Stimulated activated CD8-positive, alpha-beta memory T cell treated with anti-CD3 and anti-CD28 coated beads, Interleukin-7, amount 100 ng/mL, for 4 hours (primary cell): Measurements from ENCODE around the gene PALLD.

Experiments
- DNase-seq, 2 donors: peaks; one replicate each; pipeline ENCODE4 v3.0.0-alpha.2; 2020; ENCODE audit warnings: low read depth in 2 of 2

PALLD gene

DNA sequence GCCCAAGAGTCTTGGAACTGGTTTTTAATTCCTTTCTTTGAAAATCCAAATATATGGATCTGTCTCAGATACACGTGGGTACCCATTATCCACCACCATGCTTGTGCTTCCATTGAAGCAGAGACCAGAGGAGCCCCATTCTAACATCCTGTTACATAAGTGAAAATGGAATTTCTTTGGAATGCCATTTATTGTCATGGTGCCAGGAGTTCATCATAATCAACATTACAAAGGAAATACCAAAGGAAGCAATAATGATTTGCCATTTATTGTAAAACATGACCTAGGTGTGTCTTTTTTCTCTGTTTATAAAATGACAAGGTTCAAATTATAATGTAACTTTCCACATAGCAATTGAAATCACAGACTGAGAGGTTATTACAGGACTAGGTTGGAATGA, 61.7 kb downstream of the PALLD start:
- DNase-seq = no peak

- DNase-seq = no peak
Observed at GRCh38 chr4:168560184-168561180, 63.6 kb downstream of the PALLD start.

GRCh38 chr4:168562041-168562571, 65.3 kb downstream of the PALLD start:
- DNase-seq = no peak

DNA sequence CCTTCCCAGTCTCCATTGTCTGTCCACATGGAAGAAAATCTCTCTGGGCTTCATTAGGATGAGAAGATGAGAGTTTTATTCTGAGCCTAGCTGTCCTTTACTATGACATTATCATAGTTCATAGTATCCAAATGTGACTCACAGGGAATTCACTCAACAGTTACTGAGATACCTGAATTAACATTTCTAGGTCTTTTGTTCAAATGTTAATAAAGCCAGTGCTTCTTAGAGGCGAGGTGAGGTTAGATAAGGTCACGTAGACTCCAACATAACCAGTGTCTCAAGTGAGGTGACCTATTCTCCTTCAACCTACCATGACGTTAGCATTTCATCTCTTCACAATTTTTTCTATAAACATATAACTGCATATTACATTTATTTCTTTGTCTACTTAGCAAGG, 67.2 kb downstream of the PALLD start:
- no peak for DNase-seq

DNA sequence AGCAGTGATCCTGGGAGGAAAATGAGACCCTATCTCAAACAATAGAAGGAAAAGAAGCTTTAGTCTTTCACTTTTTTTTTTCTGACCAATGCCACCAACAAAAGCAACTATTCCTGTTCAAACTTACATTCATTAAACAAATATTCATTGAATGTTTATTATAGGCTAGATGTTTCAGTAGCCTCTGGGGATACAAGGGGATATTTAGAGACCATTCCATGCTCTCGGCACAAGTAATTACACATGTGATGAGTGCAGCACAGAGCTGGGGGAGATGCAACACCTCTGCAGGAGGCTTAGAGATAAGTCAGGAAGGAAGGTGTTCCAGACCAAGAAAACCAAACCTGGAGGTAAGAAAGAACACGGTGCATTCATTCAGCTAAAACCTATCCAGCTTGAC, 68.3 kb downstream of the PALLD start:
- no peak for DNase-seq

DNA sequence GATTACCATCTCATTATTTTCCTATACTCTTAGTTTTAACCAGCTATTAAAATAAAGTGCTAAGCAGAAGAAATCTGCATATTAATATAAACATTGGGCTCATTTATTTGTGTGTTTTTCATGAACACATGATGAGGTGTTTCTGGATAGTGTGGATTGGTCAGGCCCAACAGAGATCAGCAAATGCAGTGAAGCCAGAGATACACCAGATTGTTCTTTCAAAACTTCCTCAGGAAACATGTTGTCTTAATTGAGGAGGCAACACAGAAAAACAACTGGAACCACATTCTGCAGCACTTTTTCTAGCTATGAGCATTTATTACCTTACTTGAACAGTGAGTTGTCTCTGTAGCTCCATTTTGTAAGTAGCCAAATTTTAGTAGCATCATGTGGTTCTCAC, 69.9 kb downstream of the PALLD start:
- DNase-seq = no peak

DNA sequence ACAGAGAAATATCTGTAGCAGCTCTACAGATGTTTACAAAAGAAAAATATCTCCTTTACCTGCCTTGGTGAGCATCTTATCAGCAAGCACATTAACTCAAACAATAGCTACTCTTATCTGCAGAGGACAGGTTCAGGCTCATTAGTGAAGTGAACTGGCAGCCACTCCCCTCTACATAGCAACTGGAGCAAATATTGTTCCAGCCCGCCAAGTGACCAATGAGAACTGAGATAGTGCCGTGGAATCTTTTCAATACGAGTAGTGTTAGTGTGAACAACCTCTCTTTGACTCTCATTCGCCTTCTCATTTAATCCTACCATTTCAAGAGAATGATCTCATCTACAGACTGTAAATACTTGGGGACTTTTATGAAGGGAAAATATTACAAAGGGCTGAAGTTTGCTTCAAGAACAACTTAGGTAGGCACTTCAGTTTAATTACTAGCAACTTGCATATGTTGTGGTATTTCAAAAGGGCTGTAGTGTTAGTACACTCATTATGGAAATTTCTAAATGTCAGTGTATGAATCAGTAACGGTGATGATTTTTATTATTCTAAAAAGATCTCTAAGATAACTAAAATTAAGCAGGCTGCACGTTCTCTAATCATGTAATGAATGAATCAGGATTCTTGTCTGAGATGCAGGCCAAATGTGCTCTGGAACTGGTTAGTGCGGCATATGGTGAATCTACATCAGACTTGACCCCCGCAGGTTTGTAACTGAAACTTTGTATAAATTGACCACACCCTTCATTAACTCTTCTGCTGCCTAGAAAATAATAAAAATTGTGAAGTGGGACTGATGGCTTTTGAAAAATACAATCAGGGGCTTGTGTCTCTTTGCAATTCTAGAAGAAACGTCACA, 72.4 kb downstream of the PALLD start:
- DNase-seq = no peak

- DNase-seq = no peak
Observed at GRCh38 chr4:168569931-168570276, 73.1 kb downstream of the PALLD start.

DNA sequence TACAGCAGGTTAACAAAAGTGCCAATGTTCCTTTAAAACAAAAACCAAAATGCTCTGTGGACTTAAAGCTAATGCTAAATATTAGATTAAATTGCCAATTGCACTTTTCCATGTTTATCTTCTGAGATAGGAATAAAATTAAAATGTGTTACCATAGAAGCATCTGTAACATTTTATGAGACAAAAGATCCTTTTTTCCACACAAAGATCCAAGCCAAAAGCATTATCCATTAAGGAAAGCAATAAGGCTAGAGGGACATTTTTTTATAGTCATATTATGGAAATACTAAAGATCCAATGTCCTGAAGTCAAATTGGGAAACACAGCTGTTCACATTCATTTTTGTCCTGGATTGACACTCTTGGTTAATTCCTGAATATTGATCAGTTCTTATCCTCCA, 73.6 kb downstream of the PALLD start:
- DNase-seq = no peak

GRCh38 chr4:168572002-168572401, 75.2 kb downstream of the PALLD start:
- DNase-seq = no peak

DNA sequence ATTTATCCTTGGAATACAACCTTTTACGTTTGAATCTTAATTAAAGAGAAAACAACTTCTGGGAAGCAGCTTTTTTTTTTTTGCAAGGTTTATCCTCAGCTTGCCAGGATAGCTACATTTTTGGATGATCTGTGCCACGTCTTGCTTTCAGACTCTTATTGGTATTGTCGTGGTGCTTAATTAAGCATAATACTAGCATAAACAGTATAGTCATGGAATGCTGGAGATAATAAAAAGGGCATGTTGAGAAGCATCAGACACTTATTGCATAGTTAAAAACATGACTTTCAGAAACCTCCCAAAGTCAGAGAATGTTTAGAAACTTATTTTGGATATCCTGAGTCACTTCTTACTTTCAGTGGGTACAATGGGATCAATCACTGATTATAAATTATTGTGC, 77.0 kb downstream of the PALLD start:
- no peak for DNase-seq

DNA sequence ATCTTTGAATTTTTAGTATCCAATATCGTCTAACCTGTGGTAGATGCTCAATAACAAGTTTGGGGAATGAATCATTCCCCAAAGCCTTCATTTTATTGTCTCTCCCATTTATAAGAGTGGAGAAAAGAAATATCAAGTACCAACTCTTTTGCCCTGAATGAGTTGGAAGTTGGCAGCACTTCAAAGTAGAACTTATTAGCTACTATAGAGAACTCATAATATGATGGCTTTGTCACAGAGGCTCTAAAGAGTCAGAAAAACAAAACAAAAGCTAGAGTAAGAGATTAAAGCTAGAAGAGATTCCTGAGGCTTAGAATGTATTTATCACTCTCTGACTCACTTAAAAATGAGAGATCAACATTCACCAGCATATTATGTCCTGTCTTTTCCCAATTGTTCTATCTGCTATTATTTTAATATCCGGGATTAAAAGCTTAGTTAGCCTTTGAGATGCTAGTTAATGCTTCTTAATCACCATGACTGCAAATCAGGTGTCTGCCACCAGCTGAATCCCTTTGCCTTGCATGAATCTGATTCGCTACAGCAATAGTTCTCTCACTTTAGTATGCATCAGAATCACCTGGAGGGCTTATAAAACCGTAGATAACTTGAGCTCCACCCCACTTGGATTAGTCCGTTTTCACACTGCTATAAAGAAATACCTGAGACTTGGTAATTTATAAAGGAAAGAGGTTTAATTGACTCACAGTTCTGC, 77.9 kb downstream of the PALLD start:
- DNase-seq = no peak

- no peak for DNase-seq
Observed at GRCh38 chr4:168575473-168575872, 78.6 kb downstream of the PALLD start.

DNA sequence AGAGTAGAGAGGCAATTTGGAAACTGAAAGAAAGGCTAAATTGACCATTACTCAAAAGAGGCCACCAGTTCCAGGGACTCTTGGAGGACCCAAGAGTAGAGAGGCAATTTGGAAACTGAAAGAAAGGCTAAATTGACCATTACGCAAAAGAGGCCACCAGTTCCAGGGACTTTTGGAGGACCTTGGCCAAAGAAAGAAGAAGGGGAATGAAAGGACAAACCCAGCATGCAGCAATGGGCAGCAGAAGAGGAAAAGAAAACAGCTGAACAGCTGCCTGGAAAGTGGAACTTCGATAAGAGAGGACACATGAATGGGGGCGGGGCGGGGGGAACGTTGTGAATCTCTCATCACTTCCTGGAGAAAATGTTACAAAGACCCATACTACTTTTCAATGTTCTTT, 80.8 kb downstream of the PALLD start:
- no peak for DNase-seq

DNA sequence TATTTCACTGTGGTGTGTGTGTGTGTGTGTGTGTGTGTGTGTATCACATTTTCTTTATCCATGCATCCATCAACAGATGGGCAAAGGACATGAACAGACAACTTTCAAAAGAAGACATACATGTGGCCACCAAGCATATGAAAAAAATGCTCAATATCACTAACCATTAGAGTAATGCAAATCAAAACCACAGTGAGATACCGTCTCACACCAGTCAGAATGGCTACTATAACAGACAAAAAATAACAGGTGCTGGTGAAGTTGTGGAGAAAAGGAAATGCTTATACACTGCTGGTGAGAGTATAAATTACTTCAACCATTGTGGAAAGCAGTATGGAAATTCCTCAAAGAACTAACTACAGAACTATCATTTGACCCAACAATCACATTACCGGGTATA, 83.4 kb downstream of the PALLD start:
- DNase-seq = no peak

GRCh38 chr4:168584321-168584771, 87.5 kb downstream of the PALLD start:
- DNase-seq = no peak

DNA sequence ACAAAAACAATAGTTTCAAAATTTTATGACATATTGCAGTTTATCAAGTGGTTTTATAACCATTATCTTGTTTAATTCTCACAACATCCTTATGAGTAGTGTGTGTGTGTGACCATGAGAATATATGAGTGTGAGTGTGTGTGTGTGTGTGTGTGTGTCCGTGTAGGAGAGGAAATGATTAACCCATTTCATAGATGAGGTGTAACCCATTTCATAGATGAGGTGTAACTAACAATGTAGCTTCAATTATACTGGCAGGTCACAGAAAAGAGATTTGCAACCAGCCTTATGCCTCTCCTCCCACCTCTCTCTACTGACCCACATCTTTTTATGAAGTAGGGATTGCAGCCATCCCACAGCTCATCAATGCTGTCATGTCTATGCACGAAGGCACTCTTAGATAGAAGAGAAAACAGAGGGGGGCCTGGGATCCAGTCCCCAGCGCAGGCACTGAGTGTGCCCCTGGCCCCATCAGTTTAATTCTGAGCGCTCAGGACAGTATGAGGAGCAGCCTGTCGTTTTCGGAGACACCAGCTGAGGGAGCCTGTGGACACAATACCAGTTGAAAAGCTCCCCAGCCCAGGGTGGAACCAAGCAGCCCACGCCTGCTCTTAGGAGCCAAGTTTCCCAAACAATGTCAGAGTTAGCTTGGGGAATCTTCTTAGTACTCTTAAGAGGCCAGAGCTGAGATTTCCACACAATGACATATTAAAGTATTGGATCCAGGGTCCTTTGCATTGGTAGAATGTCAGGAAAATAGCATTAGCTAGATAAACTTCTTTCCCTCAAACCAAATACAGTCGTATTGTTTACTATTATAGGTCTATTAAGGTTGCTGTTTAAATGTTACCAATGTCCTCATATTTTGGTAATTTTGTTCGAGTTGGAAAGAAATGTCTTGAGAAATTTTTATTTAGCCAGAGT, 88.6 kb downstream of the PALLD start:
- no peak for DNase-seq

DNA sequence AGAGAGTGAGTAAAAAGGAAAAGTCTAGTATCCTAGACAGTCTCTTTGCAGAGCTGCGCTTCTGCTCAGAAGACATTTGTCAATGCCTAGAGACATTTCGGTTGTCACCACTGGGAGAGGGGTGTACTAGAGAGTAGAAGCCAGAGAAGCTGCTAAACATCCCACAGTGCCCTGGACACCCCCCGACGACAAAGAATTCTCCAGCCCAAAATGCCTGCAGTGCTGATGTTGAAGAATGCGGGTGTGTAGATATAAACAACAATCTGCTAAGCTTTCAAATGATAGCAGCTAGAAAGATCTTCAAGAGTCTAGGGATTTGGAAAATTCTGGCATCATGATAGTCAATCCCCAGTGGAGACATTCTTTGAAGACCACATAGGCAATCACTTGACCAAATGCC, 90.1 kb downstream of the PALLD start:
- DNase-seq = no peak

- DNase-seq = no peak
Observed at GRCh38 chr4:168587411-168588125, 90.7 kb downstream of the PALLD start.

DNA sequence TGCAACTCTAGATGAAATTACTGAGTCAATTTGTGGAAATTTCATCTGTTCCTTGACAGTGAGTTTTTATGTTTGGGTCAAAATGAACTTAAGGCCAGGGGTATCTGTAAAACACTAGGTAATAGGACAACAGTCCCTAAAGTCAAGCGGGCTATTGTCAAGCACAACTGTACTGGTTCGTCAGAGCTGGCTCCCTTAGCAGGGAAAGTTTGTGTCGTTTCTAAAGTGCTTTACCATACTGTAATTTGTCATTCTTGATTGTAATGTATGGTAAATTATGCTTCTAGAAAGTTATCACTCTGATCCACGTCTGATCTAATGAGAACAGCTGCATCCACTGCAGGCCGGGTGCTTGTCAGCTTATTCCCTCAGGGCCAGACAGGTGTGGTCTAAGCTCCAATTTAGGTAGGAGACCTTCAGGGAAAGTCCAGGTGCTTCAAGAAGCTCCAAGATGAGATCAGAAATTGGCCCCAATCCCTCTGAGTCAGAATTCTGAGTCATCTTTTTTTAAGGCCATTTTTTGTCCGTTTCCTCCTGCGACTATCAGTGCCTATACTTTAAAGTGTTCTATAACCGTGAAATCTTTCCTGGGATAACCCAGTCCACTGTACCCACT, 92.2 kb downstream of the PALLD start:
- no peak for DNase-seq
